Stimulated activated CD8-positive, alpha-beta memory T cell treated with anti-CD3 and anti-CD28 coated beads, Interleukin-4, amount 100 ng/mL, for 48 hours (primary cell): ENCODE results near the gene RALGAPA2.

Experiments
- DNase-seq: peaks from one replicate; pipeline ENCODE4 v3.0.0-alpha.2; 2020

The RALGAPA2 gene

GRCh38 chr20:20712474-20713243 lies at the start of gene RALGAPA2:
TSS of gene RALGAPA2 (minus strand) at chr20:20712644. CDS start at chr20:20712480, 164 bp downstream.
- peak; percentile 96 for DNase-seq

GRCh38 chr20:20761301-20761700 lies 48.9 kb upstream of the RALGAPA2 start:
- no peak for DNase-seq

- no peak for DNase-seq
Measured at GRCh38 chr20:20759132-20759531, 46.7 kb upstream of the RALGAPA2 start.

- DNase-seq = no peak
Measured at GRCh38 chr20:20755674-20756319, 43.4 kb upstream of the RALGAPA2 start.

GRCh38 chr20:20755231-20755630 lies 42.8 kb upstream of the RALGAPA2 start:
- DNase-seq = no peak

- no peak for DNase-seq
Measured at GRCh38 chr20:20754714-20755113, 42.3 kb upstream of the RALGAPA2 start.

GRCh38 chr20:20752712-20753111 lies 40.3 kb upstream of the RALGAPA2 start:
- DNase-seq = no peak

- DNase-seq = no peak
Measured at GRCh38 chr20:20747298-20747697, 34.9 kb upstream of the RALGAPA2 start.

- DNase-seq = no peak
Measured at GRCh38 chr20:20744170-20744725, 31.8 kb upstream of the RALGAPA2 start.

GRCh38 chr20:20743511-20744169 lies 31.2 kb upstream of the RALGAPA2 start:
- no peak for DNase-seq

GRCh38 chr20:20741087-20742045 lies 28.9 kb upstream of the RALGAPA2 start:
- no peak for DNase-seq

- DNase-seq = no peak
Measured at GRCh38 chr20:20740541-20740940, 28.1 kb upstream of the RALGAPA2 start.

GRCh38 chr20:20737158-20737557 lies 24.7 kb upstream of the RALGAPA2 start:
- DNase-seq = no peak

- DNase-seq = no peak
Measured at GRCh38 chr20:20736303-20736702, 23.9 kb upstream of the RALGAPA2 start.

GRCh38 chr20:20734475-20734948 lies 22.1 kb upstream of the RALGAPA2 start:
- DNase-seq = no peak

- DNase-seq = no peak
Measured at GRCh38 chr20:20733943-20734342, 21.5 kb upstream of the RALGAPA2 start.

- DNase-seq = no peak
Measured at GRCh38 chr20:20732641-20733040, 20.2 kb upstream of the RALGAPA2 start.

GRCh38 chr20:20731945-20732296 lies 19.5 kb upstream of the RALGAPA2 start:
- no peak for DNase-seq

- no peak for DNase-seq
Measured at GRCh38 chr20:20731000-20731944, 18.8 kb upstream of the RALGAPA2 start.

GRCh38 chr20:20729563-20729962 lies 17.1 kb upstream of the RALGAPA2 start:
- DNase-seq = no peak

GRCh38 chr20:20721489-20721888 lies 9.0 kb upstream of the RALGAPA2 start:
- no peak for DNase-seq
